ENCODE data around the gene ZBTB24.

The ZBTB24 gene

GRCh38 chr6:109498052-109498451 lies 15.0 kb upstream of the ZBTB24 start:
- DNase-seq: no peak

GRCh38 chr6:109496036-109496772 lies 13.2 kb upstream of the ZBTB24 start:
- DNase-seq: no peak

- DNase-seq: no peak
Measured at GRCh38 chr6:109493865-109494264, 10.8 kb upstream of the ZBTB24 start.

- DNase-seq: no peak
Measured at GRCh38 chr6:109491207-109491938, 8.4 kb upstream of the ZBTB24 start.

GRCh38 chr6:109490713-109491112 lies 7.7 kb upstream of the ZBTB24 start:
- DNase-seq: no peak

GRCh38 chr6:109488001-109488400 lies 5.0 kb upstream of the ZBTB24 start:
- DNase-seq: no peak

GRCh38 chr6:109486068-109486467 lies 3.0 kb upstream of the ZBTB24 start:
- DNase-seq: no peak

GRCh38 chr6:109485266-109485935 lies 2.4 kb upstream of the ZBTB24 start:
- DNase-seq: no peak

GRCh38 chr6:109484122-109484521 lies 1.1 kb upstream of the ZBTB24 start:
- DNase-seq: no peak

- DNase-seq: no peak
Measured at GRCh38 chr6:109483735-109484057, 677 bp upstream of the ZBTB24 start.

- DNase-seq: no peak
Measured at GRCh38 chr6:109480993-109481480, 2.0 kb downstream of the ZBTB24 start.

- no peak for DNase-seq
Measured at GRCh38 chr6:109478841-109479624, 4.0 kb downstream of the ZBTB24 start.

GRCh38 chr6:109478222-109478805 lies 4.7 kb downstream of the ZBTB24 start:
- no peak for DNase-seq

- no peak for DNase-seq
Measured at GRCh38 chr6:109477725-109478124, 5.3 kb downstream of the ZBTB24 start.

GRCh38 chr6:109477184-109477583 lies 5.8 kb downstream of the ZBTB24 start:
- DNase-seq: no peak

GRCh38 chr6:109475625-109476024 lies 7.4 kb downstream of the ZBTB24 start:
- no peak for DNase-seq

GRCh38 chr6:109474995-109475394 lies 8.0 kb downstream of the ZBTB24 start:
- no peak for DNase-seq

- no peak for DNase-seq
Measured at GRCh38 chr6:109473120-109473519, 9.9 kb downstream of the ZBTB24 start.

- no peak for DNase-seq
Measured at GRCh38 chr6:109472132-109472995, 10.7 kb downstream of the ZBTB24 start.

GRCh38 chr6:109471105-109471810 lies 11.8 kb downstream of the ZBTB24 start:
- DNase-seq: no peak

- DNase-seq: no peak
Measured at GRCh38 chr6:109469591-109470189, 13.3 kb downstream of the ZBTB24 start.
